ENCODE data around the gene MYH10.
A peak's percentile ranks its signal among the peaks of the same experiment; 100 is the strongest.

Gene MYH10

GRCh38 chr17:8490256-8491023 is 140.1 kb downstream of the MYH10 start:
- no peak for DNase-seq

- no peak for DNase-seq
Measured at GRCh38 chr17:8489841-8490240, 140.7 kb downstream of the MYH10 start.

GRCh38 chr17:8488901-8489300 is 141.6 kb downstream of the MYH10 start:
- DNase-seq: peak; percentile 60 to 68 (median 67)

- no peak for DNase-seq
Measured at GRCh38 chr17:8488491-8488890, 142.0 kb downstream of the MYH10 start.

GRCh38 chr17:8487743-8488142 is 142.8 kb downstream of the MYH10 start:
- no peak for DNase-seq

GRCh38 chr17:8487130-8487645 is 143.3 kb downstream of the MYH10 start:
- no peak for DNase-seq

- DNase-seq: no peak
Measured at GRCh38 chr17:8485491-8485890, 145.0 kb downstream of the MYH10 start.

- DNase-seq: no peak
Measured at GRCh38 chr17:8484465-8484864, 146.1 kb downstream of the MYH10 start.

GRCh38 chr17:8482546-8482945 is 148.0 kb downstream of the MYH10 start:
- DNase-seq: no peak

GRCh38 chr17:8481703-8482102 is 148.8 kb downstream of the MYH10 start:
- no peak for DNase-seq

- DNase-seq: no peak
Measured at GRCh38 chr17:8481089-8481488, 149.4 kb downstream of the MYH10 start.

- no peak for DNase-seq
Measured at GRCh38 chr17:8480011-8480976, 150.2 kb downstream of the MYH10 start.

- no peak for DNase-seq
Measured at GRCh38 chr17:8479431-8479947, 151.0 kb downstream of the MYH10 start.

GRCh38 chr17:8477715-8478441 is 152.6 kb downstream of the MYH10 start:
- DNase-seq: no peak

GRCh38 chr17:8477171-8477570 is 153.4 kb downstream of the MYH10 start:
- peak; percentile 38 to 46 (median 43) for DNase-seq

GRCh38 chr17:8476741-8477140 is 153.8 kb downstream of the MYH10 start:
- no peak for DNase-seq

- no peak for DNase-seq
Measured at GRCh38 chr17:8475781-8476180, 154.7 kb downstream of the MYH10 start.

- DNase-seq: no peak
Measured at GRCh38 chr17:8475227-8475626, 155.3 kb downstream of the MYH10 start.

- no peak for DNase-seq
Measured at GRCh38 chr17:8474826-8475225, 155.7 kb downstream of the MYH10 start.

- no peak for DNase-seq
Measured at GRCh38 chr17:8473451-8474192, 156.9 kb downstream of the MYH10 start.

- DNase-seq: no peak
Measured at GRCh38 chr17:8472663-8473062, 157.9 kb downstream of the MYH10 start.

All from suppressor macrophage treated with lipopolysaccharide for 1 hour (primary cell).